Stimulated activated naive CD4-positive, alpha-beta T cell treated with Interleukin-2 at 50 U/mL for 16 hours (primary cell): ENCODE measurements around the gene ST3GAL3.
A peak's percentile ranks its signal among the peaks of the same experiment; 100 is the strongest.

Experiments
- DNase-seq: peaks from one replicate; lab custom pipeline; 2025; lab: John Stamatoyannopoulos, UW

Gene ST3GAL3

DNA sequence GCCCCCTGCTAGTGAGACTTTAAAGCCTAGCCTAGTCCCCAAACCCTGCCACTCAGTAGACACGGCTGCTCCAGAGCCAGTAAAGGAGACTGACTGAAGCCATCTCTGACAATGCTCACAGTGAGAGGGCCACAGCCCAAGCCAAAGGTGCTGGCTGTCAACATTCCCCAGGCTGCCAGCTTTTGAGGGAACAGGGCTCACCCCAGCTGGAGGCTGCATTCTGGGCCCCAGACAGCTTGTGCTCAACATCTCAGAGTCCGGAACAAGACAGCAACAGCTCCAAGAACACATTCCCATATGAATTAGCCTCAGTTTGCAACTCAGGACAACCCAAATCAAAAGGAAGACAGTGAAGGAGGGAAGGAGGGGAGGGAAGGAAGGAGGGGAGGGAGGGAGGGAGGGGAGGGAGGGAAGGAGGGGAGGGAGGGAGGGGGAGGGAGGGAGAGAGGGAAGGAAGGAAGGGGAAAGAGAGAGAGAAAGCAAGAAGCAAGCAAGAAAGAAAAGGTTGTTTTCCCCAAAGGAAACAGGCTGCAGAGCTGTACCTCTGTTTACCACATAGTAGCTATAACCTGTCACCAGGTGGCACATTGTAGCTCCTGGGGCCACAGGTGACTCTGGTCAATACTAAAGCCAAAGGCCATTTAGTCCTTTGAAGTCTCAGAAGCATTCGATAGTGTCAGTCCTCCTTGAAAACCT is 231.7 kb downstream of the ST3GAL3 start:
- no peak for DNase-seq

DNA sequence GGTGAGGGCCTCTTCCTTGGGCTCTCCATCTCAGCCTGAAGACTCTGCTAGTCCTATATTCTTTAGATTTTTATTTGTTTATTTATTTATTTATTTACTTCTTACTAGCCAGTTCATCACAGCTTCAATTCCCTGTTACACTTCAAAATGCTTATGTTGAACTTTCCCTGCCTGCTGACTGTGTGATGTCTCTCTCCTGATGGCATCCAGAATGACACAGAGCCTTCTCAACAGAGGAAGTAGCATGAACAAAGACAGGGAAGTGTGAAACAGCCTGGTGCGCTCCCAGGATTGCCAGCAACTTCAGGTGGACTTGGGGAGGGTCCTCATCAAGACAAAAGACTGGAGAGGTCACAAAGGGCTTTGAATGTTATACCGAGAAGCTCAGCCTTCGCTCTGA is 235.1 kb downstream of the ST3GAL3 start:
- no peak for DNase-seq

DNA sequence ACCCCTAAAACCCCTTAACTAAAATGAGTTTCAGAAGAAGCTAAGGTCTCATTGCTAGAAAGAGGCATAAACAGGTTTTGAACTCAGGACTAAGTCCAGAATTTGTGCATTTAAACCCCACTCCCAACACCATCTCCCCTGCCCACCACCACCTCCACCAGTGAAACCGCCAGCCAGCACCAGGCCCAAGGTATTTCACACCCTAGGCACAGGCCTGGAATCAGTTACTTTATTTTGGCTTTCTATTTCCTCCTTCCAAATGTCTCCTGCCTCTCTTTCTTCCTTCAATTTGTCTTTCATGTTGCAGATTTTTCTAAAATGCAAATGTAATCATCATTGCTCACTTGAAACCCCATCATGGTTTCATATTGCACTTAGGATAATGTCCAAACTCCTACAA is 237.5 kb downstream of the ST3GAL3 start:
- no peak for DNase-seq

DNA sequence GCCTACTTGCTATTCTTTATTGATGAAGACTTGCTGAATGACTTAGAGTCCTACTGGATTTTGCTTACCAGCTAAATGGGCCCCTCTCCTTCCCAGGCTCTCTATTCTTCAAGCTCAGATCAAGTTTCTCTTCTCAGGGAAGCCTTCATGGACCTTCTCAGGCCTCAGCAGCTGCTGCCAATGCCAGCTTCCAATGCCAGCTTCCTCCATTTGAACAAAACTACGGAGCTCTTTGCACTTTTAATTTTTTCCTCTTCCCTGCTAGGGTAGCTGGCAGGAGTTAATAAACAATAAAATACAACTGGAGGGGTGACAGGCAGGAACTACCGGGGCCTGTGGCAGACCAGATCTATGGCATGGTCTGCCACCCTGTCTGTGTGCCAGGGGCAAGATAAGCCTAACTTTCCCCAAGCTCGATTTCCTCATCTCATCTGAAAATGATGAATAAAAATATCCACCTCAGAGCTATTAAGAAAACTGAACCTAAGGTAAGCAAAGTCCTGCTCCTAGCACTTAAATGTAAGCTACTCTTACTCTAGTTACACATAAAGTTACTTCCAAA is 238.4 kb downstream of the ST3GAL3 start:
- no peak for DNase-seq

DNA sequence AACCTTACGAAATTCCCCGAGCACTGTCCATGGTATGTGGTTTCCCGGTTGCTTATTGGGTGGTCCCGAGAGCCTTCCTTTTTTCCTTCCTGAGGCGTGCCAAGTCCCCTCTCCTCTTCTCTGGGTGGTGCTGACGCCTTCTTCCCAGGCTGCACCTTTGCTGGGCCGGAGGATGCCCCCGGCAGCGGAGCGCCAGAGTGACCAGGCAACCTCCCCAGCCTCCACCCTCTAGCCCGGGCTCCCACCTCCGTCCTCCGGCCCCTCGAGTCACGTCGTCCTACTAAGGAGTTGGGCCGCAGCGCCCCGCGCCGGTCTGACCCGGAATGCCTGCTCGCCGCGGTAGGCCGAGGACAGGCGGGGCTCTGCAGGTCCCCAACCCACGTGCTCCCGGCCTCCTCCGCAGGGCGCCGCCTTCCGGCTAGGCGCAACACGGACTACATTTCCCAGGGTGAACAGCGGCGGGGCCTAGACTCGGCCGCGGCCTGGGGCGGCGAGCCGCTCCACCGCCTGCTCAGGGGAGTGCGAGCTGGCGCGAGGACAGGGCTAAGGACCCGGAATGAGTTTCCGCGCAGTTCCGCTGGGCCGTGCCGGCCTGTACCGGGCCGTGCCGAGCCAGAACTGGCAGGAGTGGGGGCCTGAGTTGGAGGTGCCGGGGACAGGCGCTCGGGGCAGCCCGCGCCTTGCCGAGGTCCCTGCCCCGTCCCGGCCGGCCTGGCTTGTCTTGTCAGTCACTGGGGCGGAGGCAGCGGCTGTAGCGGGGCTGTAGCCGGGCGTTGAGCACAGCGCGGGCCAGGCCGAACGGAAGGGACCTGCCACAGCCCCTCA is 239.1 kb downstream of the ST3GAL3 start, which contains the start of gene IPO13:
IPO13 (plus strand) TSS at position 715 of the 825 bp plus-strand sequence. CDS start 651 bp downstream, outside the sequence.
- DNase-seq, result peak; percentile 95

DNA sequence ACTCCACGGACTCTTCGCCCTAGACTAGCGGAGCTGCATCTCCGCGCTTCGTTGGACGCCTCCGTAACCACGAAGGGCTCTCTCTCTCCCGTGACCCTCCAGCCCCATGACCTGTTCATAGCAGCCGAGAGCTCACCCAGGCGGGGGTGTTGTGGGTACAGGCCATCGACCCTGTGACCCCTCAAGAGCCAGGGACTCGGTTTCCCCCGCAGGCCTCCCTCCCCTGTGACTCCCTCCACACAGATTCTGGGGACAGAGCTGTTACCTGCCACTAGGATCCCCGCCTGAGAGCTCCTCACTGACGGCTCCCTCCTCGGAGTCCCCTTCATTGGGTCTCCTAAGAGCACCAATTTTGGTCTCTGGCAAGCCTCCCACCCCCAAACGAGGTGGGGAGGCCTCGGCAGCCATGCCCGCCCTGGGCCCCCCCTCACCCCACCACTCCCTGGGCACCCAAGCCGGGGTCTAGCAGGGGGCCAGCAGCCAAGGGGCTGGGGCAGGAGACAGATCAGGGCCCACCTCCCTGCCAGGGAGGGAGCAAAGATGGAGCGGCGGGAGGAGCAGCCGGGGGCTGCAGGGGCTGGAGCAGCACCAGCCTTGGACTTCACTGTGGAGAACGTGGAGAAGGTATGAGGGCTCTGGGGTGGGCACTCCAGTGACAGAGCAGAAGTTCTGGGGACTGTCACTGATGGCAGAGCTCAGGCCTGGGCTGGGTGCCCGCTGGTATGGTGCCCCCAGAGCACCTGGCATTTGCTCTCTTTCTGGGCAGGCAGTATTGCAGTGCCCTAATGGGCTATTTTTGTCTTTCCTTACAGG is 239.9 kb downstream of the ST3GAL3 start:
- no peak for DNase-seq

DNA sequence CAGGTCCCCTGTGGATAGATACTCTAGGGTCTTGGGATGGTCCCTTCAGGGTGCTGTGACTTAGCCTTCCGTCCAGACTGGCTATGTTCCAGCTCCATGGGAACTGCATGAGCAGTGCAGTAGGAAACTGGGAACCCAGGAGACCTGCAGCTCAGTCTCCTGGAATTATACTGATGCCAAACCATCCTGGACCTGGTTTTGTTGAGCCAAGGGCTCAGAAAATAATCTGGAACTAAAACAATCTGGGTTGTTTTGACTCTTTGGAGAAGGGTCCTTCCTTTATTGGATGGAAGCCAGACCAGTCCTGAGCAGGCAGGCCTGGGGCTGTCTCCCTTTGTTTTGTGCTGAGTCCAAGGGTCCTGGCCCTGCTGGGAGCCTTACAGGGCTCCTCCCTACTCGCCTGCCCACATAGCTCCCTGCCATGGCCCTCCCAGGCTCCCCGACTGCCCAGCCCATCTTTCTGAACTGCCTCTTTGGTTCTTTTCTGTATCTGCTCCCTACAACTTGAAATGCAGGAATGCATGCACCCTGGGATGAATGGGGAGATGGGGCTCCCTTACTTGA is 240.6 kb downstream of the ST3GAL3 start:
- DNase-seq, result no peak

DNA sequence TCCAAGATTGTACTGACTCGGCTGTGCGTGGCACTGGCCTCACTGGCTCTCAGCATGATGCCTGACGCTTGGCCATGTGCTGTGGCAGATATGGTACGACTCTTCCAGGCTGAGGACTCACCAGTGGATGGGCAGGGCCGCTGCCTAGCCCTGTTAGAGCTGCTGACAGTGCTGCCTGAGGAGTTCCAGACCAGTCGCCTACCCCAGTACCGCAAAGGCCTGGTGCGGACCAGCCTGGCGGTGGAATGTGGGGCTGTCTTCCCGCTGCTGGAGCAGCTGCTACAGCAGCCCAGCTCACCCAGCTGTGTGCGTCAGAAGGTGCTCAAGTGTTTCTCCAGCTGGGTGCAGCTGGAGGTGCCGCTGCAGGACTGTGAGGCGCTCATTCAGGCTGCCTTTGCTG is 242.3 kb downstream of the ST3GAL3 start:
- DNase-seq, result no peak

DNA sequence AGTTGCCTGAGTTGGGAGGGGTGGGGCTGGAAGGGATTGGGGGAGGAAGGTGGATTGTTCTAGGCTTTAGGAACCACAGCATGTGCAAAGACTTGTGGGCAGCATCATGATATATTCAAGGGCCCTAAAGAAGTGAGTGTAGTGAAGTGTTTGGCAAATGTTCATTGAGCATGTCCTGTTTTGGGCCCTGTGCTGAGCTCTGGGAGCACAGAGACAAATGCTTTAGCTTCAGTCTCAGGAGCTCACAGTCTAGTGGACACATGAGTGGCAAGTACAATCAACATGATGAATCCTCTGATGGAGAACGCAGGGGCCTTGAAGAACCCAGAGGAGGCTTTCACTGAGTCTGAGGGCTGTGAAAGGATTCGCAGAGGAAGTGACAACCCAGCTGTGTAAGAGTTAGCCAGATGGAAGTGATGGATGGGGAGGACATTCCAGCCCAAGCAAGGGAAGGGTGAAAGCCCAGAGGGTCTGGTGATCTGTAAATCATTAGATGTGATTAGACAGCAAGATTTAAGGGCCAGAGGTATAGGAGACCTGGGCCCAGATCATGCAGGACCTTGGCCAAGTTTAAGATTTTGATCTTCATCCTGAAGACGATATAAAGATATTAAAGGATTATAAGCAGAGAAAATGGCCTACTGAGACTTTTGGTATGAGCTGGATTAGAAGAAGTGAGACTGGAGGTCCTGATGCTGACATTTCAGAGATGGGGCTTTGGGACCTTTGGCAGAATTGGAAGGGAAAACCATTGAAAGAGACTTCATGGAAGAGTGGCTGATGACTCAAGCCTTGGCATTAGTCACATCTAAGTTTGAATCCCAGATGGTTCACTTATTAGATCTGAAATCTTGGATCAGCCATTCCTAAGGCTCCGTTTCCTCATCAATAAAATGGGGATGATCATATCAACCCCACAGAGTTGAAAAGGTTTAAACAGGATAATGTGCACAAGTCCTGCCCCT is 244.0 kb downstream of the ST3GAL3 start:
- DNase-seq, result no peak

DNA sequence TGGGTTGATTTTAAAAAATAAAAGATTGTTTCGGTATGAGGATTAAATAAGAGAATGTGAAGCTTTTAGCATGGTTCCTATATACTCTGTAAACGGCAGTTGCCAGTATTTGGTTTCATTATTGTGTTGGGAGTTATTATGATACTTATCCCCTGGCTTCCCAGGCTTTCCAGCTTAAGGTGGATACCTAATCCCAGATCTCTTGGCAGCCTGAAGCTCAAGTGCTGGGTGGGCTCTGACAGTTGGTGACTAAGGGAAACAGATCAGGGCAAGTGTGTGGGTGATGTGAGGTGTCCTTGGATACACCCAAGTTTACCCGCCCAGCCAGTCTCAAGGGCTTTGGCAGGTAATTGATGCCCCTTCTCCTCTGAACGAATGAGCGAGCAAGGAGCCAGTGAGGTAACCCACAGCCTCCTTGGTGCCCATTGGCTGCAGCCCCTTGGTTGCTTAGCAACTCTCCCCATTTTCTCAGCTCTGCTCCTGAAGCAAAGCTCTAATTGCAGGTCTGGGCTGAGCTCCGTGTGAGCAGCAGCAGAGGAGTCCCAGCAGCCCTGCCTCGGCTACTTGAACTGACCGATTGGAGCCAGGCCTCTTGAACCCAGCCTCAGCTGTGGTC is 245.5 kb downstream of the ST3GAL3 start:
- no peak for DNase-seq

DNA sequence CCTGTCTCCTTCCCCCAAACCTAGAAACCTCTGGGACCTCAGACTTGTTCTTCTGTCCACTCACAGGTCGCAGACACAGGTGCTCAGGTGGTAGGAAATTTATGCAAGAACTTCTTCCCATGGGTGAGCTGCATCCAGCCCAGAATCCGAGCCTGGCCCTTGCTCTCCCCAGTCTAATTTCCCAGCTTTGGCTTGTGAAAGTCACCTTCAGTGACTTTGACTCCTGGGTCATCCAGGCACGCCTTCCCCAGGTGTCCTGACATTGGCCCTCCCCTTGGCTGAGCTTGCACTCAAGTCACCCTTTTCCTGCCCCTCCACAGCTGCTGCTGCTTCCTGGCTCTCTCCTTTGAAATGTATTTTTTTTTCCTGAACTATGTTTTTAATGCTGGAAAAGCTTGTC is 246.0 kb downstream of the ST3GAL3 start:
- no peak for DNase-seq

DNA sequence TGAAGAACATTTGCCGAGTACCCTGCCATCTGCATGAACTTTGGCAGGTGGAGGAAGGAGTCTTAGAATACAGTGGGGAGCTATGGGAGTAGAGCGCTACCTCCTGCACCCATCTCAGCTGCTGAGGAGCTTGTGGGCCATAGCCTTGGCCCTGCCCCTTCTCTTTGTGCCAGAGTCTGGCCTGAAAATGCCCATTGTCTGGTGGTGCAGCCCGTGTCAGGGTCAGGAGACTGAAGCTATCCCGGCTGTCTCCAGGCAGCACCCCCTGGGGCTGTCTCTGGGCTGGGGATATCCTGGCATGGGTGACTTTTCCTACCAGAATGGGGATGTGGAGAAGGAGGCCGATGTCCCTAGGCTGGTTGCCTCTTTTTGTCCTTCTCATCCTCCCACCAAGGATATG is 246.7 kb downstream of the ST3GAL3 start:
- no peak for DNase-seq

DNA sequence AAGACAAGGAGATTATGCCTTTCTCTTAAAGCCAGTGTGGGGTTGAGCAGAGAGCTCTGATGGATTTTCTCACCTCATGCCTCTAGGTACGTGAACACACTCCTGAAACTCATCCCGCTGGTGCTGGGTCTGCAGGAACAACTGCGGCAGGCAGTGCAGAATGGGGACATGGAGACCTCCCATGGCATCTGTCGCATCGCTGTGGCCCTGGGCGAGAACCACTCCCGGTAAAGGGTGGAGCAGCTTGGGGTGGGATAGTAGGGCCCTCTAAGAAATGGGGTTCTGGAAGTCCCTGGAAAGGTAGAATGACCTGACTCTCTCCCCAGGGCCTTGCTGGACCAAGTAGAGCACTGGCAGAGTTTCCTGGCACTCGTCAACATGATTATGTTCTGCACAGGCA is 248.9 kb downstream of the ST3GAL3 start:
- no peak for DNase-seq

DNA sequence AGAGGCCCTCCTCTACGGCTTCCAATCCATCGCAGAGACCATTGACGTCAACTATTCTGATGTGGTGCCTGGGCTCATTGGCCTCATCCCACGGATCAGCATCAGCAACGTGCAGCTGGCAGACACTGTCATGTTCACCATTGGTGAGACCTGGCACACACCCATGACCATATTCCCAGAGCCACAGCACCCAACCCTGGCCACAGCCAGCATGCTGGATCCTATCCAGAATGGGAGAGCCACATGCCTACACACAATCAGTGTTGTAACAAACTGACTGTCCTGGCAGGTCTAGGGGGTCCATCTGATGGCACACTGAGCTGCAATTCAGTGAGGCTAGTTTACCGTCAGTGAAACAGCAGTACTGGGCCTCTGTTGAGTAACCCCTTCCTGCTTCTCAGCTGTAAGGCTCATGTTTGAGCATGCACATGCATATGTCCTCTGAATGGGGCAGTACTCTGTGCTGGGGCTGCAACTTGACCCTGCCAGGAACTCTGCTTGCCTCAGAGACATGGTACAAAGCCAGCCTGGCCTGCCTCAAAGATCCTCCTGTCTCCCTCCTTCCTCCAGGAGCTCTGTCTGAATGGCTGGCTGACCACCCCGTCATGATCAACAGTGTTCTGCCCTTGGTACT is 250.2 kb downstream of the ST3GAL3 start:
- DNase-seq, result no peak

DNA sequence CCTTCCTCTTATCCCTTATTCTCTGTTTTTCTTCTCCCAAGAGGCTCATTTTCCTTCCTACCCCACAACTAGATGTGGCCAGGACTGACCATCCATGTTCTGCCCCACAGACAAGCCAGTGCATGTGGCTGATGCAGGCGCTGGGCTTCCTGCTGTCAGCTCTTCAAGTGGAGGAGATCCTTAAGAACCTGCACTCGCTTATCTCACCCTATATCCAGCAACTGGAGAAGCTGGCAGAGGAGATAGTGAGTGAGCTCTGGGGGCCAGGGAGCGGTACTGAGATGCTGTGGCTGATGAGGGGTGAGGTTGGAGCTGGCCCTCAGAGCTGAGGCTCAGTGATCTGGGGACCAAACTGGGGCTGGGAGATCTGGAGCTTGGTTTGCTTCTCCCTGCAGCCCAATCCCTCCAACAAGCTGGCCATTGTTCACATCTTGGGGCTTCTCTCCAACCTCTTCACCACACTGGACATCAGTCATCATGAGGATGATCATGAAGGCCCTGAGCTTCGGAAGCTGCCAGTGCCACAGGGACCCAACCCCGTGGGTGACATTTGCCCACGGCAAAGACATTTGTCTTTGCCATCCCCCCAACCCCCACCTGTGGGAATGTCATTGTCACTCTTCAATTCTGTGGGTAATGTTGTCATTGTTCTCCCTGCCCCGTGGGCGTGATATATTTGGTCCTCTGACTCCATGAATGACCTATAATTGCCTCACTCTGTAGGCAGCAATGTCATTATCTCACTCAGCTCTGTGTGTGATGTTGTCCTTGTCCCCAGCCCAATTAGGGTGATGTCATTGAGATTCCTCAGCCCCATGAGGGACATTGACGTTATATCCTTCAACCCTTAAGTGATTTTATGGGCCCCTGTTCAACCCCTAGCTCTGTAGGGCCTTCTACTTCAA is 251.3 kb downstream of the ST3GAL3 start:
- DNase-seq, result no peak

DNA sequence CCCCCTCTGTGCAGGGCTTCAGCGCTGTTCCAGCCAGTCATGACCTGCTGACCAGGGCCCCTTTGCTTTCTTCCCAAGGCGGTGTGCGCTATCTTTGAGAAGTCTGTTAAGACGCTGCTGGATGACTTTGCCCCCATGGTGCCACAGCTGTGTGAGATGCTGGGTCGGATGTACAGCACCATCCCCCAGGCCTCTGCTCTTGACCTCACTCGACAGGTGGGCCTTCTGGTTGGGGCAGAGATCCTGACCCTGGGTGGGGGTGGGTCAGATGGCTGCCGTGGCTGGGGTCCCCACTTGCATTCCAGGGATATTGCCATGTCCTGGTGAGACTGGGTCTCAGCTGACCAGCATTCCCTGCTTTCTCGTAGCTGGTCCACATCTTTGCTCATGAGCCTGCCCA is 253.5 kb downstream of the ST3GAL3 start:
- DNase-seq, result no peak

DNA sequence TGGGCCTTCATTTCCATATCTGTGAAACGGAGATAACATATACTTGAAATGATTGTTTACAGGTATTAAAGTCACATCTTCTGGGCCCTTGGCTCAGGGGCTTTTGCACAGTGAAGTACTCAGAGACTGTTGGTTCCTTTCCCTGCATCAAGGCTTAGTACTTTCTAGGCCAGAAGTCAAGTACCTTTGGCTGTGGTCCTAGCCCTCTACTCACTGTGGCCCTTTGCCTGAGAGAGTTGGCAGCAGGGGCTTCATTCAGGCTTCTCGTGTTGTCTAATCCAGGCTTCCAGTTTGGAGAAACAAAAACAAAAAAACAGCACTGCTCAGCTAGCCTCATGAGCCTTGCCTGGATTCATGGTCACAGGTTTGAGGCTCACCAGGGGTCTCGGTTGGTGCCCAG is 254.4 kb downstream of the ST3GAL3 start:
- no peak for DNase-seq

DNA sequence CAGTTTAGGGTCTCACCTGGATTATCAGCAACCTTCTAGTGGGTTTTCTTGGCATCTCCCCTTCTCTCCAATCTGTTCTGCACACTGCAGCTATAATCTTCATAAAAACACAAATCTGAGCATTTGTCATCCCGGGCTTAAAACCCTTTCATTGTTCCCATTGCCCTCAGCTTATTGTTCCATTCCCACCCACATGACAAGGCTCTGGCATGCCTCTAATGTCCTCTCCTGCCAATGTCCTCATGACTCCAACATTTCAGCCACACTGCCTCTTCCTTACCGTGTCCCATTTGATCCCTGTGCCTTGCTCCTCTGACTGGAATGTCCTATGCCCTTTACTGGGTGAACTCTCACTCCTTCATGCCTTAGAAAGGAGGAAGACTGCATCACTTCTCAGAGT is 255.0 kb downstream of the ST3GAL3 start:
- no peak for DNase-seq

DNA sequence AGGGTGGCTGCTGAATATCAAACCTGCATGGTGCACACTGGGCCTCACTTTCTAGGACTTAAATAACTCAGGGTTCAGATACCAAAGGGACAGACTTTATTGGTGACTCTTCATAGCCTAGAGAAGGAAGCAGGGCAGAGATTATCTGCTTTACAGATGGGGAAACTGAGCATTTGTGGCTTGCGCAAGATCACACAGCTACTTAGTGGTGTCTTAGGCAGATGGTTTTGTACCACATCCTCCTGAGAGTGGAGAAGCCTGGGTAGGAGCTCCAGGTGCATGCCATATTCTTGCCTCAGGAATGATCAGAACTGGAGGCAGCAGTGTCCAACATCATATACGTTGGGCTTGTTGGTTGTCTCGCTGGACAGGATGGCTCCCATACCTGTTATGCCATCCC is 255.7 kb downstream of the ST3GAL3 start:
- no peak for DNase-seq
